H1 (cell line): Measurements from ENCODE around the gene CDYL. TPM values are rescaled to one million over a fixed set of nuclear protein-coding genes. Genes with fewer than 3 reads are reported as not detected.

Experiments
- CHD7 ChIP-seq: fragments of 300-600 bp; sonication (generic); IDR thresholded peaks from 2 replicates; pipeline ENCODE4 v1.7.1; 2012; ENCODE audit warnings: low read length, moderate library complexity, mild to moderate bottlenecking, inconsistent platforms; ENCODE audit not compliant: insufficient replicate concordance
- GABPA ChIP-seq: IDR thresholded peaks from 2 replicates; pipeline ENCODE4 v1.6.1; 2011; ENCODE audit warnings: mild to moderate bottlenecking, low read length, moderate library complexity, borderline replicate concordance; ENCODE audit not compliant: insufficient read depth
- RBBP5 ChIP-seq: IDR thresholded peaks from 2 replicates; pipeline ENCODE4 v1.7.1; 2012; ENCODE audit warnings: low read depth, mild to moderate bottlenecking, inconsistent platforms, low read length, moderate library complexity, borderline replicate concordance
- RFX5 ChIP-seq: IDR thresholded peaks from 2 replicates; pipeline ENCODE4 v1.6.1; 2011; ENCODE audit warnings: low read depth, low read length, improper control_type of control experiment, borderline replicate concordance
- SP4 ChIP-seq: IDR thresholded peaks from 2 replicates; pipeline ENCODE4 v1.6.1; 2012; ENCODE audit warnings: low read length, inconsistent platforms
- polyA plus RNA-seq, 7 experiments: library from polyadenylated mRNA; depleted of rRNA in 3 of 7; stranded (reverse) in 5 of 7; unstranded in 2 of 7; fragments of >200 nt in 5 of 7; fragments of 200-250 nt in 2 of 7; gene quantifications; 1 replicate in 5 of 7; 2 replicates in 1 of 7; 4 replicates in 1 of 7; pipeline versions ENCODE4 v1.2.1 to v1.2.3, GENCODE V29; 2011 to 2013; ENCODE audit warnings: missing spikeins in 2 of 7, mixed read lengths in 2 of 7
- total RNA-seq: library from RNA; stranded (reverse); fragmentation: NEBNext Ultra II Directional; extraction: Animal tissue kit (Norgen Biotek cat#: 25700); gene quantifications from 2 replicates; pipeline ENCODE4 v1.2.1, GENCODE V29; 2021
- TF ChIP-seq, protein P1 (sequence below): IDR thresholded peaks from 2 replicates; pipeline ENCODE4 v1.6.1; 2011; ENCODE audit warnings: low read length, improper control_type of control experiment

CDYL gene
- total and polyA plus RNA-seq, 2 of the 8 experiments (the other 6 are each of a cell fraction or from before 2014, with no cell fraction given), result 56.4 to 119 TPM

DNA sequence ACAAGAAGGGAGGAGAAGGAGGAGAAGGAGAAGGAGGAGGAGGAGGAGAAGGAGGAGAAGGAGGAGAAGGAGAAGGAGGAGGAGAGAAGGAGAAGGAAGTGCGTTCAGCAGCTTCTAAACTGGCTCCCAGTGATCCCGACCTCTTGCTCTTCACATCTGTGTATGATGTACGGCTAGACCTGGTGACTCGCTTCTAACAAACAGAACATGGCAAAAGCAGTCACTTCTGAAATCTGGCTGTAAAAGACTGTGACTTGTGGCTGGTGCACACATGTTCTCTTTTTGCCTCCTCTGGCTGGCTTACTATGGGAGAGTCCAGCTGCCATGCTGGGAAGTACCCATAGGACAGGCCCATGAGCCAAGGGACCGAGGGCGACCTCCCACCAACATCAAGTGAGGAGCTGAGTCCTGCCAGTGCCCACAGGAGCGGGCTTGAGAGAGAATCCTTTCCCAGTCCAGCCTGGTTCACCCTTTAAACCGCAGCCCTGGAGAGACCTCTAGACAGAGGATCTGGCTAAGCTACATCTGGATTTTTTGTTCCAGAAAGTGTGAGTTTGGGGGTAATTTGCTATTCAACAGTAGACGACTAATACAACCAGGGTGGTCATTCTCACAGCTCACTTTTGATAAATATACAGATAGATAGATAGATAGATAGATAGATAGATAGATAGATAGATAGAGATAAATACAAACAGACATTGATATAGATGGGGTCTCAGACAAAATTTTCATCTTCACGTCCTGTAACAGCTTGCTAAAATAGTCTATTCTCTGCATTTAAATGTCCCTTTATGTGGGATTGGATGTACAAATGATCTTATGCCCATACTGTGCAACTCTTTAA, 185.3 kb downstream of the CDYL start (continued):
- TF ChIP-seq SP4, result no peak
- no peak for TF ChIP-seq CHD7
- TF ChIP-seq, protein P1, sequence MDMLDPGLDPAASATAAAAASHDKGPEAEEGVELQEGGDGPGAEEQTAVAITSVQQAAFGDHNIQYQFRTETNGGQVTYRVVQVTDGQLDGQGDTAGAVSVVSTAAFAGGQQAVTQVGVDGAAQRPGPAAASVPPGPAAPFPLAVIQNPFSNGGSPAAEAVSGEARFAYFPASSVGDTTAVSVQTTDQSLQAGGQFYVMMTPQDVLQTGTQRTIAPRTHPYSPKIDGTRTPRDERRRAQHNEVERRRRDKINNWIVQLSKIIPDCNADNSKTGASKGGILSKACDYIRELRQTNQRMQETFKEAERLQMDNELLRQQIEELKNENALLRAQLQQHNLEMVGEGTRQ, result no peak
- no peak for TF ChIP-seq RFX5
- TF ChIP-seq RBBP5, result no peak
- TF ChIP-seq GABPA, result no peak
